ENCODE results near the gene ABCF2.

Gene ABCF2

GRCh38 chr7:151168003-151168786 lies 58.8 kb downstream of the ABCF2 start:
- no peak for DNase-seq

DNA sequence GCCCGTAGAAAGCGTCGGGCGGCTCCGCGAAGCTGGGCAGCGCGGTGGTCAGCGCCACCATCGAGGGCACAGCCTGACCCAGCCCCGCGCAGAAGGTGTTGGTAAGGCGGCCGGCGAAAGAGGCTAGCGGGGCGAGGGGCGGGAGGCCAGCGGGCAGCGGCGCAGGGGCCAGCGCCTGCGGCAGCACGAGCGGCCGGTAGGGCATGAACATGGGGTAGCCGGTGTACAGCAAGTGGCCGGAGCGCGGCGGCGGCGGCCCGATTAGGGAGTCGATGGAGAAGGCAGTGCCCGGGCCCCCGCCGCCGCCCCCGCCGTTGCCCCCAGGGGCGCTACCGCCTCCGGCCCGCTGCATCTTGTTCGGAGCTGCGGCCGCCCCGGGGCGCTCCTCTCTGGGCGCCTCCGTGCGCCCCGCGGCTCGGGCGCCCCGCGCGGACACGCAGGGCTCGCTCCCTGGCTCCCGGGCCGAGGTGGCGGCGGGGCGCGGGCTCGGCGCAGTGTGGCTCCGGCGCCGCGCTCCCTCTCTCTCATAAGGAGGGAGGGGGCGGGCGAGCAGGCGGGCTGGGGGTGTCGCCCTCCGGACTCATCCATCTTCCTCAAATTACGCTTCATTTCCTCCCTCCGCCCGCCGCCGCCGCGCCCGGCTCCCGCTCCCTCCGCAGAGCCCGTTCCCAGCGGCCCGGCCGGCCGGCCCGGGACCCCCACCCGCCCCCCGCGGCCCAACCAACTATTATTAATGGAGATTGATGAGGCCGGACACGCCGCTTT lies 59.6 kb downstream of the ABCF2 start, which contains the start of gene GBX1:
TSS of gene GBX1 (minus strand) at position 498 of the 765 bp plus-strand sequence. CDS start at position 352, 146 bp downstream.
- DNase-seq: no peak

DNA sequence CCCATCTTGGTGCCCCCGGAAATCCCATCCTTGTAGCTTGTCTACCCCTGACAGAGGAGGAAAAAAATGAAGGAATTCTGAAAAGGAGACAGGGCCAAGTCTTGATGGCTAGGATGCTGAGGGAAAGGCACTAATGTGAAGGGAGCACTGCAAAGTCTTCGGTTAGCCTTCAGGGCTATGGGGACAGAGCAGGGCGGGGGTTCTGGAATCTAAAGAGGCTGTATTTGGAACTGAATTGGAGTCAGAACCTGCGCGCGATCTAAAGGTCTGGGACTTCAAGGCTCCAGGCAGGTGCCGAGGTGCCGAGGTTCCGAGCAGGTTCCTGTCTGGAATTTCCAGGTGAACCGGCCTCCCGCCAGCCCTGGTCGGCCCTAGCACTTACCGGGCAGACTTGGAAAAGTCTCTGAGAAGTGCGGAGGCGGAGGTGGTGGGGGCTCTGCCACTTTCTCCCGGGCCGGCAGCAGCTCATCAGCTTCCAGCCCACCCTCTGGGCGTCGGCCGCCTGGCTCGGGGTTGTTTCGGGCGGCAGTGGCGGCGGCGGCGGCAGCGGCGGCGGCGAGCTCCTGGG lies 60.3 kb downstream of the ABCF2 start:
- no peak for DNase-seq
